SK-N-MC (cell line): ENCODE measurements around the gene MAVS.

Source experiments
- EZH2 ChIP-seq: fragments of 200-600 bp; sonication (generic); IDR thresholded peaks from one replicate; pipeline ENCODE4 v1.6.1; 2017; ENCODE audit warnings: antibody characterized with exemption
- FOXP2 ChIP-seq: optimal IDR thresholded peaks from 2 replicates; pipeline ENCODE3; 2011; ENCODE audit warnings: mild to moderate bottlenecking, moderate library complexity; ENCODE audit not compliant: insufficient read depth; ENCODE audit errors: extremely low read length, control extremely low read depth
- POLR2AphosphoS5 ChIP-seq: IDR thresholded peaks from 2 replicates; pipeline ENCODE4 v1.6.1; 2012; ENCODE audit warnings: mild to moderate bottlenecking, low read depth, low read length, borderline replicate concordance

GRCh38 chr20:3925113-3925695 lies 78.6 kb downstream of the MAVS start:
- TF ChIP-seq EZH2 (no peak), POLR2AphosphoS5 (no peak), FOXP2 (no peak)
